ENCODE data around the gene ARHGEF4. TPM values are rescaled to one million over a fixed set of nuclear protein-coding genes. Genes with fewer than 3 reads are reported as not detected.

The ARHGEF4 gene
- total RNA-seq, 1 experiment from 2014 or later: 12.6 TPM

GRCh38 chr2:131031875-131032274 lies 195.2 kb downstream of the ARHGEF4 start:
- H4K5ac ChIP-seq (ENCODE audit: insufficient read length, low read depth, low read length): no peak overlapping the region
- no peaks in the 10 kb centered on the region for H4K20me1 ChIP-seq (ENCODE audit: control insufficient read depth, insufficient read depth, insufficient read length)
- H2BK12ac ChIP-seq (ENCODE audit: insufficient read length, low read depth, low read length): no peak overlapping the region
- peaks cover 46% of the 10 kb centered on the region for H3K27me3 Mint-ChIP-seq (ENCODE audit: low read depth)
- no peak overlapping the region for H2BK15ac ChIP-seq (ENCODE audit: low read depth, low read length)
- no peak overlapping the region for H2BK5ac ChIP-seq (ENCODE audit: insufficient read length, low read length)
- H3K18ac ChIP-seq (ENCODE audit: insufficient read length, low read depth, low read length): no peak overlapping the region
- no peak for TF ChIP-seq CTCF (conservative IDR thresholded peaks at IDR 0.05)
- H2BK120ac ChIP-seq (ENCODE audit: low read depth, low read length, poor library complexity, severe bottlenecking): no peak overlapping the region
- no peak overlapping the region for H3K56ac ChIP-seq (ENCODE audit: insufficient read length, low read depth, low read length)
- H3K4me2 ChIP-seq (ENCODE audit: insufficient read depth, insufficient read length, low read length): no peak overlapping the region
- no peak overlapping the region for H3K14ac ChIP-seq (ENCODE audit: insufficient read depth, low read length)
- H3K4me1 ChIP-seq (ENCODE audit: insufficient read depth, low read length): no peaks in the 10 kb centered on the region
- no peaks in the 10 kb centered on the region for H3K79me1 ChIP-seq (ENCODE audit: insufficient read depth, low read depth, low read length, poor library complexity, severe bottlenecking)
- no peak overlapping the region for H3K27ac ChIP-seq (ENCODE audit: insufficient read length, low read depth, low read length)
- H2BK20ac ChIP-seq (ENCODE audit: low read depth, low read length, poor library complexity, severe bottlenecking): no peak overlapping the region
- no peak overlapping the region for H3K4me3 Mint-ChIP-seq
- no peak overlapping the region for H2AK5ac ChIP-seq (ENCODE audit: insufficient read length, low read length)
- no peak overlapping the region for H4K91ac ChIP-seq (ENCODE audit: insufficient read length, low read depth, low read length)
- no CpG with 5 or more reads among the region's 9 CpGs for WGBS (ENCODE audit: extremely low coverage, insufficient read length, low lambda C conversion rate)
- H3K36me3 Mint-ChIP-seq (ENCODE audit: insufficient read depth in 1 of 3, low read depth in 3 of 3): peaks cover 0 to 2% (median 0%) of the 10 kb centered on the region in 3 experiments; a peak in 1 of 7 replicates
- no peak overlapping the region for H3T11ph ChIP-seq (ENCODE audit: low read length)
- H3K27ac Mint-ChIP-seq: no peak overlapping the region
- H4K8ac ChIP-seq (replicated peaks; ENCODE audit: insufficient read length, low read depth, low read length): no peak overlapping the region
- H2AFZ ChIP-seq (ENCODE audit: low read length): no peak overlapping the region
- no peak overlapping the region for H3K23ac ChIP-seq (ENCODE audit: insufficient read length, low read depth, low read length)
- DNase-seq: no peak
- no peaks in the 10 kb centered on the region for H3K9me3 ChIP-seq (ENCODE audit: control insufficient read depth, low read depth, low read length)
- H3K79me2 ChIP-seq (ENCODE audit: insufficient read depth, low read length): no peaks in the 10 kb centered on the region
- peaks cover 0 to 3% of the 10 kb centered on the region in 2 experiments; a peak in 3 of 5 replicates for H3K9me3 Mint-ChIP-seq
- H3K4me1 Mint-ChIP-seq: peaks cover 4 to 6% of the 10 kb centered on the region in 2 experiments; a peak in 3 of 4 replicates
- no peak overlapping the region for H3K9ac ChIP-seq (ENCODE audit: extremely low read depth, insufficient read length, low read length)
- peaks cover 8% of the 10 kb centered on the region for H3K23me2 ChIP-seq (ENCODE audit: insufficient read length, low read depth, low read length, poor library complexity, severe bottlenecking)
- no peak overlapping the region for H3K4ac ChIP-seq (ENCODE audit: low read depth, low read length)
- H3K27me3 ChIP-seq (ENCODE audit: insufficient read depth, low read length): peaks cover 10% of the 10 kb centered on the region; the same call in 1 of the 2 replicates
